GM19463 (cell line): ENCODE data around the gene MAGI2.
"Not testable (repeated sequence)": the region's sequence is repeated elsewhere in the genome, so short reads cannot be mapped to it uniquely, and the experiment has no call there.

ENCODE experiments used
- ATAC-seq: cut with Tn5 transposase; IDR thresholded peaks from one replicate; pipeline ENCODE4 v1.9.1; 2021; ENCODE audit warnings: mild to moderate bottlenecking, moderate library complexity; ENCODE audit not compliant: unreplicated experiment

MAGI2 gene

GRCh38 chr7:78587443-78588044 is 865.9 kb downstream of the MAGI2 start:
- no peak for ATAC-seq

GRCh38 chr7:78585980-78586379 is 867.5 kb downstream of the MAGI2 start:
- no peak for ATAC-seq

GRCh38 chr7:78578686-78579085 is 874.8 kb downstream of the MAGI2 start:
- ATAC-seq, result no peak

- not testable (repeated sequence) for ATAC-seq
Measured at GRCh38 chr7:78577174-78577952, 876.1 kb downstream of the MAGI2 start.

- ATAC-seq, result no peak
Measured at GRCh38 chr7:78576236-78576635, 877.2 kb downstream of the MAGI2 start.

GRCh38 chr7:78571292-78571691 is 882.2 kb downstream of the MAGI2 start:
- no peak for ATAC-seq

- no peak for ATAC-seq
Measured at GRCh38 chr7:78568690-78569089, 884.8 kb downstream of the MAGI2 start.

- no peak for ATAC-seq
Measured at GRCh38 chr7:78567836-78568235, 885.6 kb downstream of the MAGI2 start.

GRCh38 chr7:78565784-78566183 is 887.7 kb downstream of the MAGI2 start:
- no peak for ATAC-seq

- no peak for ATAC-seq
Measured at GRCh38 chr7:78563191-78563590, 890.3 kb downstream of the MAGI2 start.

GRCh38 chr7:78562191-78562590 is 891.3 kb downstream of the MAGI2 start:
- no peak for ATAC-seq

GRCh38 chr7:78558566-78558965 is 894.9 kb downstream of the MAGI2 start:
- ATAC-seq, result no peak

- ATAC-seq, result no peak
Measured at GRCh38 chr7:78543976-78544375, 909.5 kb downstream of the MAGI2 start.

GRCh38 chr7:78542981-78543380 is 910.5 kb downstream of the MAGI2 start:
- ATAC-seq, result no peak

- ATAC-seq, result no peak
Measured at GRCh38 chr7:78542541-78542940, 910.9 kb downstream of the MAGI2 start.

- ATAC-seq, result no peak
Measured at GRCh38 chr7:78539825-78540224, 913.6 kb downstream of the MAGI2 start.

GRCh38 chr7:78535655-78536054 is 917.8 kb downstream of the MAGI2 start:
- no peak for ATAC-seq

- no peak for ATAC-seq
Measured at GRCh38 chr7:78530351-78530750, 923.1 kb downstream of the MAGI2 start.

- no peak for ATAC-seq
Measured at GRCh38 chr7:78529392-78529791, 924.1 kb downstream of the MAGI2 start.

- ATAC-seq, result no peak
Measured at GRCh38 chr7:78528964-78529363, 924.5 kb downstream of the MAGI2 start.

- ATAC-seq, result no peak
Measured at GRCh38 chr7:78523930-78524329, 929.5 kb downstream of the MAGI2 start.

GRCh38 chr7:78521961-78522360 is 931.5 kb downstream of the MAGI2 start:
- ATAC-seq, result no peak

GRCh38 chr7:78516450-78516849 is 937.0 kb downstream of the MAGI2 start:
- ATAC-seq, result no peak
